Lower lobe of right lung (tissue), 2 donors: ENCODE data around the gene ENTPD5. TPM values are rescaled to one million over a fixed set of nuclear protein-coding genes. Genes with fewer than 3 reads are reported as not detected.

Experiments
- ATAC-seq, 2 donors: fragments of 200-7000 bp; cut with Tn5 transposase; one replicate each; pipeline ENCODE4 v1.9.1; 2020 to 2022; ENCODE audit warnings: mild to moderate bottlenecking in 2 of 2, moderate library complexity in 2 of 2
- DNase-seq: peaks from one replicate; pipeline ENCODE4 v3.0.0-alpha.2; 2020
- H3K27ac ChIP-seq: fragments of 200-600 bp; one replicate; pipeline ENCODE4 v1.8.0; 2022
- H3K27me3 ChIP-seq: fragments of 200-600 bp; one replicate; pipeline ENCODE4 v1.8.0; 2022; ENCODE audit warnings: low read depth
- H3K36me3 ChIP-seq: fragments of 200-600 bp; one replicate; pipeline ENCODE4 v1.8.0; 2022; ENCODE audit warnings: mild to moderate bottlenecking
- H3K4me1 ChIP-seq: fragments of 200-600 bp; one replicate; pipeline ENCODE4 v1.8.0; 2022
- H3K4me3 ChIP-seq: fragments of 200-600 bp; one replicate; pipeline ENCODE4 v1.8.0; 2022; ENCODE audit warnings: mild to moderate bottlenecking
- H3K9me3 ChIP-seq: fragments of 200-600 bp; one replicate; pipeline ENCODE4 v1.8.0; 2022
- CTCF ChIP-seq: fragments of 200-600 bp; IDR thresholded peaks from one replicate; pipeline ENCODE4 v1.8.0; 2022; ENCODE audit warnings: antibody characterized with exemption, mild to moderate bottlenecking
- intact Hi-C: fragments of 100-400 bp; cut with DNase I; formaldehyde crosslinking; loops from one replicate; pipeline ENCODE4 v1.11.0; 2022
- total RNA-seq: library from RNA; stranded (reverse); fragmentation: NEBNext Ultra II Directional; extraction: Animal tissue kit (Norgen Biotek cat#: 25700); gene quantifications from one replicate; pipeline ENCODE4 v1.2.1, GENCODE V29; 2021
- donor health status: DM: no; HTN: yes; CAD: no; lungs with severe emphysema.

The ENTPD5 gene
- total RNA-seq, 1 donor from 2014 or later, result 12.1 TPM

GRCh38 chr14:73968885-73969284, 50.2 kb downstream of the ENTPD5 start:
- no peak for DNase-seq
- no peaks in the 10 kb centered on the region for H3K27me3 ChIP-seq
- TF ChIP-seq CTCF, result no peak
- no peaks in the 10 kb centered on the region for H3K9me3 ChIP-seq
- H3K36me3 ChIP-seq, result peaks cover 83% of the 10 kb centered on the region
- intact Hi-C loops, result no loop called here
- no peaks in the 10 kb centered on the region for H3K4me1 ChIP-seq
- no peak for ATAC-seq
- no peak overlapping the region for H3K4me3 ChIP-seq
- H3K27ac ChIP-seq, result no peak overlapping the region

- Histone ChIP-seq H3K36me3 (peaks cover 87% of the 10 kb centered on the region), H3K27ac (no peak overlapping the region), H3K27me3 (no peaks in the 10 kb centered on the region), H3K4me1 (no peaks in the 10 kb centered on the region), H3K9me3 (no peaks in the 10 kb centered on the region), H3K4me3 (no peak overlapping the region)
- DNase-seq (no peak), ATAC-seq (no peak)
- intact Hi-C loops, result no loop called here
- TF ChIP-seq CTCF, result no peak
Measured at GRCh38 chr14:73965216-73965615, 53.9 kb downstream of the ENTPD5 start.

GRCh38 chr14:73961192-73961591, 57.9 kb downstream of the ENTPD5 start:
- H3K4me1 ChIP-seq, result no peaks in the 10 kb centered on the region
- TF ChIP-seq CTCF, result no peak
- H3K36me3 ChIP-seq, result peaks cover 90% of the 10 kb centered on the region
- DNase-seq (no peak), ATAC-seq (no peak)
- intact Hi-C loops, result no loop called here
- H3K27ac ChIP-seq, result no peak overlapping the region
- no peak overlapping the region for H3K4me3 ChIP-seq
- H3K9me3 ChIP-seq, result no peaks in the 10 kb centered on the region
- H3K27me3 ChIP-seq, result no peaks in the 10 kb centered on the region

GRCh38 chr14:73958591-73958990, 60.5 kb downstream of the ENTPD5 start:
- DNase-seq (no peak), ATAC-seq (no peak)

GRCh38 chr14:73955674-73956073, 63.4 kb downstream of the ENTPD5 start:
- no peak for TF ChIP-seq CTCF
- Histone ChIP-seq H3K36me3 (peaks cover 76% of the 10 kb centered on the region), H3K27me3 (no peaks in the 10 kb centered on the region), H3K4me1 (peaks cover 11% of the 10 kb centered on the region), H3K9me3 (no peaks in the 10 kb centered on the region), H3K4me3 (no peak overlapping the region), H3K27ac (no peak overlapping the region)
- intact Hi-C loops, result no loop called here
- DNase-seq (no peak), ATAC-seq (no peak)

More at GRCh38 chr14:73958591-73958990, 60.5 kb downstream of the ENTPD5 start:
- Histone ChIP-seq H3K27me3 (no peaks in the 10 kb centered on the region), H3K36me3 (peaks cover 100% of the 10 kb centered on the region), H3K4me1 (no peaks in the 10 kb centered on the region), H3K4me3 (no peak overlapping the region), H3K27ac (no peak overlapping the region), H3K9me3 (no peaks in the 10 kb centered on the region)
- intact Hi-C loops, result no loop called here
- TF ChIP-seq CTCF, result no peak

GRCh38 chr14:73953731-73954130, 65.4 kb downstream of the ENTPD5 start:
- peaks cover 20% of the 10 kb centered on the region for H3K4me1 ChIP-seq
- H3K27ac ChIP-seq, result no peak overlapping the region
- no peak for TF ChIP-seq CTCF
- no peaks in the 10 kb centered on the region for H3K9me3 ChIP-seq
- H3K36me3 ChIP-seq, result peaks cover 56% of the 10 kb centered on the region
- ATAC-seq (no peak), DNase-seq (no peak)
- intact Hi-C loops, result no loop called here
- no peak overlapping the region for H3K4me3 ChIP-seq
- H3K27me3 ChIP-seq, result no peaks in the 10 kb centered on the region
